Raji (cell line): ENCODE results near the gene BPIFB1.

Experiments used
- POLR2A ChIP-seq: IDR thresholded peaks from 2 replicates; pipeline ENCODE4 v1.6.1; 2011; ENCODE audit warnings: low read depth, low read length, control low read depth; ENCODE audit not compliant: insufficient read depth

BPIFB1 gene

DNA sequence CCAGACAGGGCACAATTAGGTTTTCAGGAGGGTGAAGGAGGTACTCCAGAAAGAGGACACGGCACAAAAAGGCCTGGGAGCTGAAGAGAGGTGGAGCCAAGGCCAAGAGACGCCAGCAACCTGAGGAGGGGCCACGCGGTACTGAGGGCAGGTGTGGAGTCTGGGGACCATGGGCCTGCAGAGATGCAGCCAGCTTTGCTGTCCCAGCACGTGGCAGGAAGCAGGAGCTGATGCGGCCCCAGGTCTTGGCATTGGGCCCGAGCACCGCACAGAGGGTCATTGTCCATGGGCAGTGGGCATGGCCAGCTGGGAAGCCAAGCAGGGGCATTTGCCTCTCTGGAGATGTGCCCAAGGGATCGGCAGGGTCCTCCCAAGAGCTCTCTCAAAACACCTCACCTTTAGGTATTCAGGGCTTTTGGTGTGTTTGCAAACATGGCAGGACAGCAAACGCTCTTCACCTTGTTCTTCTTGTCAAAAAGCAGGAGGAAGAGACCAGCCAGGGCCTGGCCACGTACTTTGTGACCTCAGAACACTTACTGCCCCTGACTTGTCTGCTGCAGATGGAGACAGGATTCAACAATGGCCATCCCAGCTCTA, 1.4 kb upstream of the BPIFB1 start:
- no peak for TF ChIP-seq POLR2A

- TF ChIP-seq POLR2A = no peak
Measured at GRCh38 chr20:33282196-33282934, 649 bp upstream of the BPIFB1 start.

DNA sequence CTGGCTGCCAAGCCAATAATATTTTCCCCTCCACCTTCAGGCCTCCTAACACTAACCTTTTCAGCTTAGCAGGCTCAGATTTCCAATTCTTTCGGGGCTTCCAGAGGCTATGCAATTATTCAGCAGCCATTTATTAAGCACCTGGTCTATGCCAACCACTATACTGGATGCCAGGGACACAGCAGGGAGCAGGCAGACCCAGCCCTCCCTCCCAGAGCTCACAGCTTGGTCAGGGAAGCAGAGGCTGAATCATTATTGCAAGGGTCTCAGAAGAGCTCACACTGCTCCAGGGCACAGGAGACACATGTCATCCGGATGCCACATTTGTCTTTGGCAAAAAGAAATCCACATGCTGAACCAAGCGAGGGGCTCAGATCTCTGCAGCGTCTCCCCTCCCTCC, 1.3 kb downstream of the BPIFB1 start:
- no peak for TF ChIP-seq POLR2A

GRCh38 chr20:33284937-33285336, 1.9 kb downstream of the BPIFB1 start:
- TF ChIP-seq POLR2A = no peak

- TF ChIP-seq POLR2A = no peak
Measured at GRCh38 chr20:33285861-33286495, 3.0 kb downstream of the BPIFB1 start.

DNA sequence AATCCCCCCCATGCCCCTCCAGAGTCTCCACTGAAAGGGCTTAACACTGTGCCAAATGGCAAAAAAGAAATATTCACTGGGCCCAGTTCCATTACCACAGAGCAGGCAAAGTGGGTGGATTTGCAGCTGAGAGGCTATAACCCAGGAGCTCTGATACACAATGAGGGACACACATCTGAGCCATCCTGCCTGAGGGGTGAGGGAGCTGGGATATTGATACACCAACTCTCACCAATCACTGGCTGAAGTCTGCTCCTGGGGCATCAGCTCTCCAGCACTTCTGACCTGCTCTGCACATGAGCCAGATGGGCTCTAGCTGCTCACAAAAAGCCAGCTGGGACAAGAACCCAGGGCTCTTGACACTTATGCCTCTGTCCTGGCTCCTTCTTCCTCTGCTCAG, 4.9 kb downstream of the BPIFB1 start:
- no peak for TF ChIP-seq POLR2A

DNA sequence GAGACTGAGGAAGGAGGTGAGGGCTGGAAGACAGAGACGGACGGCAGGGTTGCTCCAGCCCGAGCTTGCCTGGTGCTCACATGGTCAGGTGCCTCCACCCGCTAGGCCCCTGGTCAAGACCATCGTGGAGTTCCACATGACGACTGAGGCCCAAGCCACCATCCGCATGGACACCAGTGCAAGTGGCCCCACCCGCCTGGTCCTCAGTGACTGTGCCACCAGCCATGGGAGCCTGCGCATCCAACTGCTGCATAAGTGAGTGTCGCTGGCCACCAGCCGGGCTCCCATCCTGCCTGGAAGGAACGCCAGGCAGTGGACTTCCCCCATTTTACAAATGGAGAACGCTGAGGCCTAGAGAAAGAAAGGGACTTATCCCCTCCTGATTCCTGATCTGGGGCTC, 7.8 kb downstream of the BPIFB1 start:
- no peak for TF ChIP-seq POLR2A

- no peak for TF ChIP-seq POLR2A
Measured at GRCh38 chr20:33291416-33291815, 8.4 kb downstream of the BPIFB1 start.

- TF ChIP-seq POLR2A = no peak
Measured at GRCh38 chr20:33291830-33292355, 8.9 kb downstream of the BPIFB1 start.

DNA sequence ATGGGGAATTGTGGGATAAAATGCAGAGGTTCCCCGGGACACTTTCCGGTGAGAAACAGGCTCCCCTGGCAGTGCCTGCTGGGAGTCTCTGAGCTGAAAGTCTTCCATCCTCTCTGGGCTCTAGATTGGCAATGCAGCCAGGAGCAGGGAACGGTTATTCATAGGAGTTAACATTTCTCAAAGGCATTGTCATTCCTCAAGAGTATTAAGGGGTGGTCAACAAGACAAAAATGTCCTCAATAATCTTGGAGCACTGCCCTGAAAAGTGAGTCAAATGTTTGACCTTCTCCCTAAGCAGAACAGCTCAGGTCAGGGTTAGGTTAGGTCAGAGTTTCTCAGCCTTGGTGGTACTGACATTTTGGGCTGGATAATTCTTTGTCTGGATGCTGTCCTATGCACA, 13.2 kb downstream of the BPIFB1 start:
- TF ChIP-seq POLR2A = no peak

DNA sequence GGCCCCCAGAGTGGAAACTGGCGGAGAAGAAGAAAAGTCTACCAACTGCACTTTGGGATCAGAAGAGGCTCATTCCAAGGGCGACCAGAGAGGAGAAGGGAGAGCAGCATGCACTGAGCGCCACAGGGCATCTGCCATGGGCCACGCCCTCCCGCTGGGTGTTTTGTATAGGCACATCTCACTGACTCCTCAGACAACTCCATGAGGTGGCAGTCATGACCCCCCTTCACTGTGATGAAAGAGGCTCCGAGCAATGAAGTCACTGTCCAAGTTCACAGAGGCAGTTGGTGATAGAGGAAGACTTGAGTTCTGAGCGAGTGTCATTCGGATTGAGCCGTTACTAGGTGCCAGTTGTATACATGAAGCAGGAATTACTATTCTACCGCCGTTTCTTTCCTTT, 15.4 kb downstream of the BPIFB1 start:
- TF ChIP-seq POLR2A = no peak

- TF ChIP-seq POLR2A = no peak
Measured at GRCh38 chr20:33299111-33299603, 16.1 kb downstream of the BPIFB1 start.

- TF ChIP-seq POLR2A = no peak
Measured at GRCh38 chr20:33301192-33301930, 18.3 kb downstream of the BPIFB1 start.

- no peak for TF ChIP-seq POLR2A
Measured at GRCh38 chr20:33303595-33303994, 20.6 kb downstream of the BPIFB1 start.

GRCh38 chr20:33304046-33304445, 21.0 kb downstream of the BPIFB1 start:
- TF ChIP-seq POLR2A = no peak
